Measurements from ENCODE around the gene ANKFY1.
A peak's percentile ranks its signal among the peaks of the same experiment; 100 is the strongest.
"Not testable (repeated sequence)": the region's sequence is repeated elsewhere in the genome, so short reads cannot be mapped to it uniquely, and the experiment has no call there.

ANKFY1 gene

DNA sequence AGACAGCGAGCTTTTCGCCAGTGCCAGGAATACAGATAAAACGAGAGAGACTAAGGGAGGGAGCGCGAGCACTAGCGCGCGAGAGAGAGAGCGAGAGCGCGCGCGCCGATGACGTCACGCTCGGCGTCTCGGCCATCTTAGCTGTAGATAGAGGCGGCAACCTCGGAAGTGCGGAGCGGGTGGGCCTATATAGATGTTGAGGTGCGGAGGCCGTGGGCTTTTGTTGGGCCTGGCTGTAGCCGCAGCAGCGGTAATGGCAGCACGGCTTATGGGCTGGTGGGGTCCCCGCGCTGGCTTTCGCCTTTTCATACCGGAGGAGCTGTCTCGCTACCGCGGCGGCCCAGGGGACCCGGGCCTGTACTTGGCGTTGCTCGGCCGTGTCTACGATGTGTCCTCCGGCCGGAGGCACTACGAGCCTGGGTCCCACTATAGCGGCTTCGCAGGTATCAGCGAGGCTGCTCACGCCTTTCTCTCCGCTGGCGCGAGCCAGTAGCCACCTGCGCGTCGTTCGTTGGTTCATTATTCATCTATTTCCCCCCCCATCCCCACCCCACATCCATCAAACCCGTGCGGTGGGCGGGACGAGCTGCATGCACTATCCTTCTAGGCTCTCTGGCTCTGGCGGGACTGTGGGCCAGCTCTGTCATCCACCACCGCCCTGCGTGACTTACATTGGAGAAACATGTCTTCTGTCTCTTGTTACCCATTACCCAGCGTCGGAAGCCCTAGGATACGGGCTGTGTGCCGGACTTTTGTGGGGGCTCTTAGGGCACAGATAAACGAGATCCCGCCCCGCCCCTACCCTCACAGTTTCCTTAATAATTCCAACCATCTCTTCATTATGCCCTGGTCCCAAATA is 120.0 kb downstream of the ANKFY1 start:
- TF ChIP-seq, protein P1, sequence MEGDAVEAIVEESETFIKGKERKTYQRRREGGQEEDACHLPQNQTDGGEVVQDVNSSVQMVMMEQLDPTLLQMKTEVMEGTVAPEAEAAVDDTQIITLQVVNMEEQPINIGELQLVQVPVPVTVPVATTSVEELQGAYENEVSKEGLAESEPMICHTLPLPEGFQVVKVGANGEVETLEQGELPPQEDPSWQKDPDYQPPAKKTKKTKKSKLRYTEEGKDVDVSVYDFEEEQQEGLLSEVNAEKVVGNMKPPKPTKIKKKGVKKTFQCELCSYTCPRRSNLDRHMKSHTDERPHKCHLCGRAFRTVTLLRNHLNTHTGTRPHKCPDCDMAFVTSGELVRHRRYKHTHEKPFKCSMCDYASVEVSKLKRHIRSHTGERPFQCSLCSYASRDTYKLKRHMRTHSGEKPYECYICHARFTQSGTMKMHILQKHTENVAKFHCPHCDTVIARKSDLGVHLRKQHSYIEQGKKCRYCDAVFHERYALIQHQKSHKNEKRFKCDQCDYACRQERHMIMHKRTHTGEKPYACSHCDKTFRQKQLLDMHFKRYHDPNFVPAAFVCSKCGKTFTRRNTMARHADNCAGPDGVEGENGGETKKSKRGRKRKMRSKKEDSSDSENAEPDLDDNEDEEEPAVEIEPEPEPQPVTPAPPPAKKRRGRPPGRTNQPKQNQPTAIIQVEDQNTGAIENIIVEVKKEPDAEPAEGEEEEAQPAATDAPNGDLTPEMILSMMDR (IDR thresholded peaks at IDR 0.05; ENCODE audit: insufficient read depth, low read depth, low read length, missing control alignments) = no peak
- H3K4me3 ChIP-seq (ENCODE audit: low read depth, low read length) = peak overlapping the region; percentile 79
- peak; percentile 95 for DNase-seq (ENCODE audit: low read depth)

DNA sequence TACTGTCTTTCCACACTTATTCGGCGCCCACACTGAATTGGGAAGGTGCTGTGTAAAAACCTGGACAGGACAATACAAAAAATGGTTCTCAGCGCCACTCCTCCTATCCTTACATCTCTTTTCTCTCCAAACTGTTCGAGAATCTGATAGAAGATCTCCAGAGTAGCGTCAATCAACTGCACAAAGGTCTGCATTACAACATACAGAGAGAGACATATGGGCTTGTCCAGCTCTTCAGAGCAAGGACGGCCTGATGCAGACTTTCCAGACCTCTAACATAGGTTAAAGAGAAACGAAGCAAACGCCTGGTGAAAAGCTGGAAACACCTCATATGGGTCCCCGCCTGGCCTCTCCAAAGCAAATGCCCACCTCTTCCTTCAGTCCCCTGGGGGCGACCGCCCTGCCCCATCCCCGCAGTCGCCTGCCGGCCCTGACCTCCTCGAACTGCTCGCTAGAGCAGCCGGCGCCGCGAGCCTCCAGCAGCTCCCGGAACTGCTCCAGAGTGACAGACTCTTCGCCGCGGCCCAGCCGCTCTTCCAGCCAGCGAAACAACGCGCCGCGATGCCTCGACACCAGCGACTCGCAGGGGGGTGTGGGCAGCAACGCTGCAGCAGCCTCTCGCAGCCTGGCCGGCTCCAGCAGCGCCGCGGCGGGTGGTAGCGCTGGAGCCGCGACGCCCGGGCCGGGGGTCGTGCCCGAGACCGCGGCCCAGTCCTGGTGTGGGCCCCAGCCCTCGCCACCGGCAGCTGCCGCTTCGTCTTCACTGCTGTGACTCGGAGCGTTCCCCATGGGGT is 121.5 kb downstream of the ANKFY1 start:
- DNase-seq (ENCODE audit: low read depth) = peak; percentile 47
- H3K4me3 ChIP-seq (ENCODE audit: low read depth, low read length) = peak overlapping the region; percentile 78
- TF ChIP-seq, protein P1 (IDR thresholded peaks at IDR 0.05; ENCODE audit: insufficient read depth, low read depth, low read length, missing control alignments) = no peak

DNA sequence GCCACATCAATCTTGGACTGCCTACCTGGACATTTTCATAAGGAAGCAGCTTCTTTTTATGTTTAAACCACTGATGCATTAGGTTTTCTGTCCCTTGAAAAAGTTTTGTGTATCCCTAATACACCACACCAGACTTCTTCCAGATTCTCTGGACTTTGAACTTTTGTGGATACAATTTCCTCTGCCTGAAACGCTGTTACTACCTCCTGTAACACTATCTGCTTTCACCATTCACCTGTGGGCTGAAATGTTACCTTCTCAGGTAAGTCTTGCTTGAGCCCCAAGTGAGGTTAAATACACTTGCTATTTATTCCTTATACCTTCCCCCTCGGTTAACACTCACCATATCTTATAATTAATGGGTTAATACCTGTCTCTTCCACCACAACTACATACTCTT is 123.7 kb downstream of the ANKFY1 start:
- no peak overlapping the region for H3K4me3 ChIP-seq (ENCODE audit: low read depth, low read length)
- TF ChIP-seq, protein P1 (IDR thresholded peaks at IDR 0.05; ENCODE audit: insufficient read depth, low read depth, low read length, missing control alignments) = no peak
- DNase-seq (ENCODE audit: low read depth) = no peak

DNA sequence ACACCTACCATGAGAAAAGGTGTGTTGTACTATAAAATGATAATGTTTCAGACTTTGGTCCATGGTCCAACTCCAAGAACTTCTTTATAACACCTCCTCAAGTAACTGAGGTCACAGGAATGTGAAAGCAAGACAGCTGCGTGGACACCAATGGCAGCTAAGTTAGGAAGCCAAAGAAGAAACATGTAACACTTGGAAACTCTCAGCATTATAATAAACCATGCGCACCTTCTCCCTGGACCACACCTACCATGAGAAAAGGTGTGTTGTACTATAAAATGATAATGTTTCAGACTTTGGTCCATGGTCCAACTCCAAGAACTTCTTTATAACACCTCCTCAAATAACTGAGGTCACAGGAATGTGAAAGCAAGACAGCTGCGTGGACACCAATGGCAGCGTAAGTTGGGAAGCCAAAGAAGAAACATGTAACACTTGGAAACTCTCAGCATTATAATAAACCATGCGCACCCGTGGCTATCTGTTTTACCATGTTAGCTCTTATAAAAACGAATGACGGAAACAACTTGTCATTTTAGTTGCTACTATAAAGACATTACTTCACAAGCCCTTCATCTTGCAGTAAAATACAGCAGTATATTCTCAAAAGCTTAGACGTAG is 124.8 kb downstream of the ANKFY1 start:
- not testable (repeated sequence) for DNase-seq (ENCODE audit: low read depth); H3K4me3 ChIP-seq (ENCODE audit: low read depth, low read length)

DNA sequence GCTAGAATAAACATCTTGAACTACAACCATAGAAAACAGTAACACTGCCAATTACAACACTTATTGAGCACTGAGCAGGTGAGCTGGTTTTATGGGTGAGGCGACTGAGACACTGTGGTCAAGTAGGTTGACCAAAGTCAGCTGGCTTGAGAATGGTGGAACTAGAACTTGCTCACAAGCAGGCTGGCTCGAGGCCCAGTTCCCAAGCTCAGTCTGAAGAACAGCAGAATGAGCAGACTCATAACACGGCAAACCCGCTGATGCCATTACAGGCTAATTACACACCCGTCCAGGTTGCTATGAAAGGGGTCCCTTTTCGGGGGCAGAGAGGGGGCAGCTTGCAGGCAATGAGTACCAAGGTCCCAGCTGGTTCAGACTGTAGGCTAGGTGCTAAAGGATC is 127.4 kb downstream of the ANKFY1 start:
- no peak overlapping the region for H3K4me3 ChIP-seq (ENCODE audit: low read depth, low read length)
- no peak for DNase-seq (ENCODE audit: low read depth)
- TF ChIP-seq, protein P1 (IDR thresholded peaks at IDR 0.05; ENCODE audit: insufficient read depth, low read depth, low read length, missing control alignments) = no peak

DNA sequence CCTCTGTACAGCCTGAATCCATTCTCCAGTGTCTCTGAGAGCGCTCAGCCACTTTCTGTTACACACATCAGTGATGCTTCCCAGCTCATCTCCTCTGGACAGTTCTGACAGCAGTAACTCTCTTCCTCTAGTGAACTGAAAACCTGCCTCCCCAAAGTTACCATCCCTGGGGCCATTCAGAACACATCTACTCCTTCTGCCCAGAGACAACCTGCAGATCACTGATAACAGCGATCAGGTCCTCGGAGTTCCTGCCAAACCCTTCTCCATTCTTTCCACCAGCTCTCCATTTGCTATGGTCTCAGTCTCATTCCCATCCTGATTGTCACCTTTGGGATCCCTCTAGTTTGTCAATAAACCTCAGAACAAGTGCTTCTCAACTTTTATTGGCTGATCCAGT is 128.3 kb downstream of the ANKFY1 start:
- no peak for DNase-seq (ENCODE audit: low read depth)
- TF ChIP-seq, protein P1 (IDR thresholded peaks at IDR 0.05; ENCODE audit: insufficient read depth, low read depth, low read length, missing control alignments) = no peak
- H3K4me3 ChIP-seq (ENCODE audit: low read depth, low read length) = no peak overlapping the region

DNA sequence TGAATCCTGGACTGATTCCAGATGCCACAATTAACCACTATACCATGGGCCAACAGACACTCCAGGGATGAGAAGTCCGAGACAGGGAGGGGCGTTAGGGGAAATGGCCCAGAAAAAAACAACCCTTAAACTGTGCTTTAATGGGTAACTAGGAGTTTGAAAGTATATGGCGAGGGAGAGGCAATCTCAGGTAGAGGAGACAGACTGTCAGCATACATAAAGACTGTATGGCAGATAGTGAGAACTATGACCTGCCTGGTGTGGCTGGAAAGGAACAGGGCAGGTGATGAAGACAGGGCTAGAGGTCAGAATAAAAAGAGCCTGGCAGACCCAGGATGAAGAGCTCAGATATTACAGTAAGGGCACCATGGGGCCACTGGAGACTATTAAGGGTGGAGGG is 129.1 kb downstream of the ANKFY1 start:
- H3K4me3 ChIP-seq (ENCODE audit: low read depth, low read length) = no peak overlapping the region
- TF ChIP-seq, protein P1 (IDR thresholded peaks at IDR 0.05; ENCODE audit: insufficient read depth, low read depth, low read length, missing control alignments) = no peak
- no peak for DNase-seq (ENCODE audit: low read depth)

Data from GM12865 (cell line).